ENCODE data around the gene UBTD2.

DNA sequence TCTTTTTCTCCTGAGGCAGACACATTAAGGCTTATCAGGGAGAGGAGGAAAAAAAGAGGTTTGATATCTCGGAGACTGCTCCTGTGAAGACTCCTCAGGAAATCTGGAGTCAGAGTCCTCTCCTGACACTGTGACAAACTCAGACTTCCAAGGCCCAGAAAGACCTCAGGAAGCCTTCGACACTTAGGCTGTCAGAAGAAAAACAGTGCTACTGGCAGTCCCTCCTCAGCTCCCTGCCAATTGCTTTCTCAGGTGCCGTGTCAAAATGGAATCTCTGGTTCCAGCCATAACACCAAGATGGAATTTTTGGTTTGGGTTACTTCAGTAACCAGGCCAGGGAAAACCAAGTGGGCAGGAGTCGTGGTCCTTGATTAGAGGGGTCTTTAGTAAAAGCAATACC lies 99.7 kb downstream of the UBTD2 start:
- TF ChIP-seq, protein P1, sequence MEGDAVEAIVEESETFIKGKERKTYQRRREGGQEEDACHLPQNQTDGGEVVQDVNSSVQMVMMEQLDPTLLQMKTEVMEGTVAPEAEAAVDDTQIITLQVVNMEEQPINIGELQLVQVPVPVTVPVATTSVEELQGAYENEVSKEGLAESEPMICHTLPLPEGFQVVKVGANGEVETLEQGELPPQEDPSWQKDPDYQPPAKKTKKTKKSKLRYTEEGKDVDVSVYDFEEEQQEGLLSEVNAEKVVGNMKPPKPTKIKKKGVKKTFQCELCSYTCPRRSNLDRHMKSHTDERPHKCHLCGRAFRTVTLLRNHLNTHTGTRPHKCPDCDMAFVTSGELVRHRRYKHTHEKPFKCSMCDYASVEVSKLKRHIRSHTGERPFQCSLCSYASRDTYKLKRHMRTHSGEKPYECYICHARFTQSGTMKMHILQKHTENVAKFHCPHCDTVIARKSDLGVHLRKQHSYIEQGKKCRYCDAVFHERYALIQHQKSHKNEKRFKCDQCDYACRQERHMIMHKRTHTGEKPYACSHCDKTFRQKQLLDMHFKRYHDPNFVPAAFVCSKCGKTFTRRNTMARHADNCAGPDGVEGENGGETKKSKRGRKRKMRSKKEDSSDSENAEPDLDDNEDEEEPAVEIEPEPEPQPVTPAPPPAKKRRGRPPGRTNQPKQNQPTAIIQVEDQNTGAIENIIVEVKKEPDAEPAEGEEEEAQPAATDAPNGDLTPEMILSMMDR (IDR thresholded peaks at IDR 0.05), result no peak
- TF ChIP-seq POLR2A (IDR thresholded peaks at IDR 0.05), result no peak

All from tibial nerve (tissue), 3 donors.